H1 (cell line): ENCODE results near the gene BTBD9. TPM values are rescaled to one million over a fixed set of nuclear protein-coding genes. Genes with fewer than 3 reads are reported as not detected.

ENCODE experiments used
- CTCF ChIA-PET: fragments of 300-600 bp; sonication (Branson Sonifier 250); formaldehyde crosslinking; loops from one replicate; lab custom pipeline; 2021; ENCODE audit not compliant: partially characterized antibody; lab: Charles Lee
- POLR2A ChIA-PET: fragments of 300-600 bp; sonication (Branson Sonifier 250); formaldehyde crosslinking; loops from one replicate; lab custom pipeline; 2021; ENCODE audit warnings: inconsistent platforms; ENCODE audit not compliant: partially characterized antibody; lab: Charles Lee
- DNase-seq, 2 experiments: peaks; one replicate each; pipeline versions ENCODE4 v3.0.0 to v3.0.0-alpha.2; 2010 to 2022; ENCODE audit warnings: low spot score in 2 of 2, low read depth in 1 of 2, mixed read lengths in 1 of 2
- FAIRE-seq: peaks from 2 replicates; lab custom pipeline; 2011; peaks lifted over from hg19 to GRCh38; lab: Jason Lieb, UNC
- H2AFZ ChIP-seq: 2 replicates; pipeline ENCODE4 v1.8.1; 2012; ENCODE audit warnings: low read length, inconsistent platforms
- H2AK5ac ChIP-seq: 2 replicates; pipeline ENCODE4 v1.6.1; 2013; ENCODE audit warnings: low read depth, low read length
- H2BK120ac ChIP-seq: replicated peaks from 2 replicates; pipeline ENCODE3; 2013; ENCODE audit warnings: low read depth, low read length, inconsistent platforms
- H2BK12ac ChIP-seq: 2 replicates; pipeline ENCODE4 v1.6.1; 2013; ENCODE audit warnings: low read depth, low read length
- H2BK15ac ChIP-seq: 2 replicates; pipeline ENCODE4 v1.6.1; 2013; ENCODE audit warnings: low read length
- H2BK20ac ChIP-seq: 2 replicates; pipeline ENCODE4 v1.6.1; 2013; ENCODE audit warnings: low read length
- H2BK5ac ChIP-seq: 2 replicates; pipeline ENCODE4 v1.6.1; 2013; ENCODE audit warnings: low read depth, low read length
- H3K14ac ChIP-seq: 2 replicates; pipeline ENCODE4 v1.6.1; 2013; ENCODE audit warnings: inconsistent platforms; ENCODE audit not compliant: insufficient read length
- H3K18ac ChIP-seq: 2 replicates; pipeline ENCODE4 v1.6.1; 2013; ENCODE audit warnings: low read length; ENCODE audit errors: extremely low read depth
- H3K23ac ChIP-seq: 2 replicates; pipeline ENCODE4 v1.6.1; 2013; ENCODE audit warnings: inconsistent platforms; ENCODE audit not compliant: insufficient read length
- H3K23me2 ChIP-seq: 2 replicates; pipeline ENCODE4 v1.6.1; 2013; ENCODE audit warnings: low read depth, low read length
- H3K27ac ChIP-seq: 2 replicates; pipeline ENCODE4 v1.6.1; 2011; ENCODE audit warnings: low read depth, low read length, inconsistent platforms
- H3K27me3 ChIP-seq, 4 experiments: replicated peaks in 1 of 4; 1 replicate in 1 of 4; 2 replicates in 3 of 4; pipeline versions ENCODE4 v1.6.1 to v1.8.1; 2011 to 2013; ENCODE audit warnings: low read length in 3 of 4, mild to moderate bottlenecking in 3 of 4, inconsistent platforms in 2 of 4, mixed read lengths in 2 of 4, moderate library complexity in 1 of 4; ENCODE audit not compliant: control insufficient read depth in 3 of 4, insufficient read depth in 3 of 4; ENCODE audit errors: extremely low read depth in 1 of 4
- H3K36me3 ChIP-seq, 4 experiments: 2 replicates each; pipeline versions ENCODE4 v1.6.1 to v1.8.1; 2011 to 2013; ENCODE audit warnings: mild to moderate bottlenecking in 4 of 4, low read length in 3 of 4, moderate library complexity in 2 of 4, control low read depth in 1 of 4, inconsistent platforms in 1 of 4; ENCODE audit not compliant: insufficient read depth in 4 of 4, control insufficient read depth in 2 of 4
- H3K4ac ChIP-seq: replicated peaks from 2 replicates; pipeline ENCODE3; 2013; ENCODE audit warnings: low read length, low read depth, mixed read lengths, inconsistent platforms; ENCODE audit not compliant: insufficient read length
- H3K4me1 ChIP-seq, 4 experiments: replicated peaks in 1 of 4; 1 replicate in 1 of 4; 2 replicates in 3 of 4; pipeline versions ENCODE4 v1.6.1 to v1.8.1; 2011 to 2013; ENCODE audit warnings: low read length in 3 of 4, inconsistent platforms in 2 of 4, mixed read lengths in 1 of 4; ENCODE audit not compliant: insufficient read depth in 4 of 4, control insufficient read depth in 3 of 4
- H3K4me2 ChIP-seq, 2 experiments: 2 replicates each; pipeline versions ENCODE4 v1.6.1 to v1.8.1; 2011 to 2013; ENCODE audit warnings: low read depth in 2 of 2, low read length in 2 of 2, control low read depth in 1 of 2, inconsistent platforms in 1 of 2, mild to moderate bottlenecking in 1 of 2; ENCODE audit not compliant: insufficient read depth in 1 of 2
- H3K4me3 ChIP-seq, 4 experiments: fragments of 200-600, 300-600 bp in 1 of 4; sonication (generic), shearing (Covaris generic), sonication (Bioruptor Twin) in 1 of 4; 2 replicates each; pipeline versions ENCODE4 v1.5.1 to v1.8.1; 2011 to 2016; ENCODE audit warnings: low read length in 4 of 4, low read depth in 3 of 4, control low read depth in 2 of 4, inconsistent platforms in 2 of 4, mild to moderate bottlenecking in 2 of 4, mixed read lengths in 1 of 4, moderate library complexity in 1 of 4; ENCODE audit not compliant: insufficient read depth in 2 of 4; ENCODE audit errors: extremely low read depth in 1 of 4
- H3K56ac ChIP-seq: replicated peaks from 2 replicates; pipeline ENCODE3; 2013; ENCODE audit warnings: low read depth, mild to moderate bottlenecking, mixed read lengths, low read length, inconsistent platforms; ENCODE audit not compliant: insufficient read length
- H3K79me1 ChIP-seq: 2 replicates; pipeline ENCODE4 v1.6.1; 2013; ENCODE audit warnings: low read depth, low read length, control low read depth
- H3K79me2 ChIP-seq, 2 experiments: 2 replicates each; pipeline versions ENCODE4 v1.6.1 to v1.8.1; 2012 to 2013; ENCODE audit warnings: low read length in 2 of 2, mild to moderate bottlenecking in 2 of 2, inconsistent platforms in 1 of 2; ENCODE audit not compliant: insufficient read depth in 2 of 2, control insufficient read depth in 1 of 2
- H3K9ac ChIP-seq, 4 experiments: replicated peaks in 1 of 4; 1 replicate in 1 of 4; 2 replicates in 3 of 4; pipeline versions ENCODE4 v1.6.1 to v1.8.1; 2011 to 2013; ENCODE audit warnings: low read depth in 3 of 4, low read length in 3 of 4, control low read depth in 2 of 4, mild to moderate bottlenecking in 2 of 4, moderate library complexity in 2 of 4, inconsistent platforms in 1 of 4; ENCODE audit errors: extremely low read depth in 1 of 4
- H3K9me3 ChIP-seq, 2 experiments: 2 replicates each; pipeline versions ENCODE4 v1.6.1 to v1.8.1; 2012 to 2013; ENCODE audit warnings: mild to moderate bottlenecking in 2 of 2, moderate library complexity in 2 of 2, control low read depth in 1 of 2, inconsistent platforms in 1 of 2, low read depth in 1 of 2, low read length in 1 of 2, mixed read lengths in 1 of 2; ENCODE audit not compliant: insufficient read depth in 2 of 2
- H4K20me1 ChIP-seq, 2 experiments: replicated peaks in 1 of 2; 2 replicates each; pipeline versions ENCODE3 to v1.8.1; 2011 to 2013; ENCODE audit warnings: inconsistent platforms in 2 of 2, low read length in 2 of 2, mild to moderate bottlenecking in 1 of 2; ENCODE audit not compliant: insufficient read depth in 2 of 2, control insufficient read depth in 1 of 2
- H4K5ac ChIP-seq: 2 replicates; pipeline ENCODE4 v1.6.1; 2013; ENCODE audit warnings: low read length, low read depth, mixed read lengths, inconsistent platforms; ENCODE audit not compliant: insufficient read length
- H4K8ac ChIP-seq: 2 replicates; pipeline ENCODE4 v1.8.0; 2013; ENCODE audit warnings: mild to moderate bottlenecking, moderate library complexity, low read length, inconsistent platforms; ENCODE audit not compliant: insufficient read depth; ENCODE audit errors: extremely low read depth
- H4K91ac ChIP-seq: replicated peaks from 2 replicates; pipeline ENCODE3; 2013; ENCODE audit warnings: low read length, mixed read lengths, inconsistent platforms; ENCODE audit not compliant: insufficient read length
- ASH2L ChIP-seq: fragments of 200-600, 300-600 bp; sonication (generic); IDR thresholded peaks from one replicate; pipeline ENCODE4 v1.7.1; 2017; ENCODE audit warnings: low read length
- BACH1 ChIP-seq: IDR thresholded peaks from 2 replicates; pipeline ENCODE4 v1.6.1; 2012; ENCODE audit warnings: low read length, improper control_type of control experiment
- CEBPB ChIP-seq: IDR thresholded peaks from 2 replicates; pipeline ENCODE4 v1.6.1; 2012; ENCODE audit warnings: low read depth, low read length
- CHD2 ChIP-seq: IDR thresholded peaks from 2 replicates; pipeline ENCODE4 v1.6.1; 2012; ENCODE audit warnings: low read length, improper control_type of control experiment
- CREB1 ChIP-seq: IDR thresholded peaks from 2 replicates; pipeline ENCODE4 v1.6.1; 2012; ENCODE audit warnings: inconsistent platforms
- CTBP2 ChIP-seq: IDR thresholded peaks from 2 replicates; pipeline ENCODE4 v1.7.0; 2011; ENCODE audit warnings: borderline replicate concordance, mild to moderate bottlenecking, moderate library complexity, mixed read lengths, low read length; ENCODE audit not compliant: insufficient read depth, insufficient read length
- EGR1 ChIP-seq: IDR thresholded peaks from 2 replicates; pipeline ENCODE4 v1.6.1; 2011; ENCODE audit warnings: low read depth, low read length, borderline replicate concordance
- EZH2 ChIP-seq: fragments of 200-600 bp; sonication (generic); IDR thresholded peaks from 2 replicates; pipeline ENCODE4 v1.7.1; 2012; ENCODE audit warnings: low read depth, mild to moderate bottlenecking, moderate library complexity, low read length, inconsistent platforms; ENCODE audit not compliant: severe bottlenecking
- GABPA ChIP-seq: IDR thresholded peaks from 2 replicates; pipeline ENCODE4 v1.6.1; 2011; ENCODE audit warnings: mild to moderate bottlenecking, low read length, moderate library complexity, borderline replicate concordance; ENCODE audit not compliant: insufficient read depth
- JUN ChIP-seq: IDR thresholded peaks from 2 replicates; pipeline ENCODE4 v1.6.1; 2011; ENCODE audit warnings: low read depth, mild to moderate bottlenecking, improper control_type of control experiment, low read length
- KDM5A ChIP-seq: fragments of 200-600 bp; IDR thresholded peaks from 2 replicates; pipeline ENCODE4 v1.7.1; 2012; ENCODE audit warnings: mild to moderate bottlenecking, low read length, inconsistent platforms, mixed read lengths
- MAFK ChIP-seq: IDR thresholded peaks from 2 replicates; pipeline ENCODE4 v1.6.1; 2012; ENCODE audit warnings: low read depth, mild to moderate bottlenecking, improper control_type of control experiment, low read length
- NANOG ChIP-seq: IDR thresholded peaks from 2 replicates; pipeline ENCODE4 v1.6.1; 2011; ENCODE audit warnings: low read length, low read depth, mild to moderate bottlenecking, inconsistent platforms; ENCODE audit not compliant: insufficient read depth, poor library complexity, severe bottlenecking
- POLR2A ChIP-seq, 2 experiments: IDR thresholded peaks; 1 replicate in 1 of 2; 2 replicates in 1 of 2; pipeline ENCODE4 v1.6.1; 2011; ENCODE audit warnings: low read depth in 2 of 2, low read length in 2 of 2, mild to moderate bottlenecking in 2 of 2; ENCODE audit errors: control extremely low read depth in 1 of 2
- POLR2AphosphoS5 ChIP-seq: IDR thresholded peaks from 2 replicates; pipeline ENCODE4 v1.6.1; 2011; ENCODE audit warnings: low read depth, low read length
- SIX5 ChIP-seq: IDR thresholded peaks from 2 replicates; pipeline ENCODE4 v1.6.1; 2011; ENCODE audit warnings: mild to moderate bottlenecking, low read depth, low read length
- SP1 ChIP-seq: IDR thresholded peaks from 2 replicates; pipeline ENCODE4 v1.6.1; 2011; ENCODE audit warnings: low read depth, low read length
- SP2 ChIP-seq: IDR thresholded peaks from 2 replicates; pipeline ENCODE4 v1.6.1; 2012; ENCODE audit warnings: mild to moderate bottlenecking, low read length, inconsistent platforms
- WGBS, 2 experiments: shearing (Covaris generic) in 1 of 2; methylation state at CpG; one replicate each; pipeline versions ENCODE4 v1.1.6 to v1.1.7; 2013 to 2015; ENCODE audit warnings: low lambda C conversion rate in 2 of 2, mixed read lengths in 2 of 2, inconsistent platforms in 1 of 2, low coverage in 1 of 2, missing lambda C conversion rate in 1 of 2; ENCODE audit not compliant: insufficient replicate concordance in 2 of 2, insufficient coverage in 1 of 2, insufficient read length in 1 of 2; ENCODE audit errors: extremely low coverage in 1 of 2, missing lambda C conversion rate in 1 of 2; 5-methylcytosine and 5-hydroxymethylcytosine counted together
- polyA plus RNA-seq, 7 experiments: library from polyadenylated mRNA; depleted of rRNA in 3 of 7; stranded (reverse) in 5 of 7; unstranded in 2 of 7; fragments of >200 nt in 5 of 7; fragments of 200-250 nt in 2 of 7; gene quantifications; 1 replicate in 5 of 7; 2 replicates in 1 of 7; 4 replicates in 1 of 7; pipeline versions ENCODE4 v1.2.1 to v1.2.3, GENCODE V29; 2011 to 2013; ENCODE audit warnings: missing spikeins in 2 of 7, mixed read lengths in 2 of 7
- total RNA-seq: library from RNA; stranded (reverse); fragmentation: NEBNext Ultra II Directional; extraction: Animal tissue kit (Norgen Biotek cat#: 25700); gene quantifications from 2 replicates; pipeline ENCODE4 v1.2.1, GENCODE V29; 2021

The BTBD9 gene
- total and polyA plus RNA-seq, 2 of the 8 experiments (the other 6 are each of a cell fraction or from before 2014, with no cell fraction given), result 0.92 to 4.1 TPM

DNA sequence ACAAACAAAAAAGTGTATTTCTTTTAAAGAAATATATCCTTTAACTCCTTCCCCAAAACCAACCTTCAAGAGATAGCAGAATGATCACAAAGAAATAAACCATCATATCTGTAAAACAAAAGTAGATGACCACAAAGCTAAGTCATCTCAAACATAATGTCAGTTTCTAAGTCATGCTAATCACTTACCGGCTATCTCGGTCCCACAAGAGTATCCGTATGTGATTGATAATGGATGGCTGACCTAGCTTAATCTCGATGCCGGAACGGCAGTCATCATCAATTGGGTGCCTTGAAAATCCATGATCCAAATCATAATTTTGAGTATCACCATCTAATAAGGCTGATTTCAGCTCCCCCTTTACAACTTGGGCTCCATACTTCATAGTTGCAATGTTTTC, 59.7 kb downstream of the BTBD9 start:
- Histone ChIP-seq H2BK12ac (no peak overlapping the region), H3K79me1 (no peaks in the 10 kb centered on the region), H3K9me3 (no peaks in the 10 kb centered on the region), H2BK5ac (no peak overlapping the region), H3K27ac (no peak overlapping the region), H3K36me3 (no peaks in the 10 kb centered on the region), H3K4me2 (no peak overlapping the region), H3K9ac (no peak overlapping the region), H3K23me2 (no peaks in the 10 kb centered on the region), H3K56ac (no peak overlapping the region), H3K23ac (no peak overlapping the region), H2BK15ac (no peak overlapping the region), H2AK5ac (no peak overlapping the region), H2BK120ac (no peak overlapping the region), H2BK20ac (no peak overlapping the region), H4K20me1 (no peaks in the 10 kb centered on the region), H3K4me3 (no peak overlapping the region), H3K4me1 (no peaks in the 10 kb centered on the region), H2AFZ (no peak overlapping the region), H3K4ac (no peak overlapping the region), H4K5ac (no peak overlapping the region), H3K18ac (no peak overlapping the region), H3K79me2 (no peaks in the 10 kb centered on the region), H4K91ac (no peak overlapping the region), H3K14ac (no peak overlapping the region), H4K8ac (no peak overlapping the region), H3K27me3 (no peaks in the 10 kb centered on the region)
- WGBS, 2 experiments, result 90% methylated on average over 6 of the region's 6 CpGs; no CpG with 5 or more reads in 1 of the 2 experiments
- POLR2A ChIA-PET, result no interaction called here
- DNase-seq (no peak), FAIRE-seq (no peak)
- CTCF ChIA-PET, result interaction anchor here (0.9 kb wide), 1 partner anchor 99 kb away, joined by 3 read pairs; no protein-coding TSS in a partner anchor
- TF ChIP-seq POLR2A (IDR thresholded peaks at IDR 0.05; ENCODE audit: control extremely low read depth in 1 of 2, low read depth in 2 of 2, low read length in 2 of 2) (no peak), BACH1 (no peak), NANOG (no peak), EZH2 (no peak), SIX5 (no peak), GABPA (no peak), CHD2 (no peak), KDM5A (no peak), JUN (no peak), POLR2AphosphoS5 (no peak), EGR1 (no peak), CREB1 (no peak), SP1 (no peak), ASH2L (no peak), MAFK (no peak), SP2 (no peak), CEBPB (no peak), CTBP2 (no peak)
